Karpas-422 (cell line): ENCODE results near the gene DDX20. TPM values are rescaled to one million over a fixed set of nuclear protein-coding genes. Genes with fewer than 3 reads are reported as not detected.

Source experiments
- DNase-seq: peaks from one replicate; pipeline ENCODE4 v3.0.0-alpha.2; 2015
- H2AFZ ChIP-seq: fragments of 200-600 bp; sonication (generic); 2 replicates; pipeline ENCODE4 v1.6.1; 2014; ENCODE audit warnings: antibody characterized with exemption, low read length, mixed read lengths
- H3K27ac ChIP-seq: fragments of 200-600 bp; sonication (generic); 2 replicates; pipeline ENCODE4 v1.5.1; 2014; ENCODE audit warnings: mild to moderate bottlenecking, low read length, moderate library complexity
- H3K27me3 ChIP-seq: fragments of 200-600 bp; sonication (generic); 2 replicates; pipeline ENCODE4 v1.6.1; 2014; ENCODE audit warnings: low read length, mixed read lengths
- H3K36me3 ChIP-seq: fragments of 200-600 bp; sonication (generic); 2 replicates; pipeline ENCODE4 v1.6.1; 2014; ENCODE audit warnings: low read length, mixed read lengths; ENCODE audit not compliant: insufficient read depth
- H3K4me1 ChIP-seq: fragments of 200-600 bp; sonication (generic); 2 replicates; pipeline ENCODE4 v1.6.1; 2014; ENCODE audit warnings: mild to moderate bottlenecking, low read length, mixed read lengths
- H3K4me2 ChIP-seq: fragments of 200-600 bp; sonication (generic); 2 replicates; pipeline ENCODE4 v1.6.1; 2014; ENCODE audit warnings: low read length, low read depth, mild to moderate bottlenecking; ENCODE audit not compliant: poor library complexity, severe bottlenecking
- H3K4me3 ChIP-seq: fragments of 200-600 bp; sonication (generic); 2 replicates; pipeline ENCODE4 v1.5.1; 2014; ENCODE audit warnings: mild to moderate bottlenecking, antibody characterized with exemption, low read length, mixed read lengths
- H3K79me2 ChIP-seq: fragments of 200-600 bp; sonication (generic); 2 replicates; pipeline ENCODE4 v1.6.1; 2014; ENCODE audit warnings: mild to moderate bottlenecking, low read length, mixed read lengths
- H3K9ac ChIP-seq: fragments of 200-600 bp; sonication (generic); 2 replicates; pipeline ENCODE4 v1.6.0; 2014; ENCODE audit warnings: low read length
- H3K9me2 ChIP-seq: fragments of 200-600 bp; sonication (generic), shearing (Covaris generic); replicated peaks from 2 replicates; pipeline ENCODE4 v1.6.0; 2014; ENCODE audit warnings: mild to moderate bottlenecking, low read length, moderate library complexity; ENCODE audit not compliant: insufficient read depth
- H3K9me3 ChIP-seq: fragments of 300-700, 200-600 bp; sonication (generic); 2 replicates; pipeline ENCODE4 v1.6.1; 2014; ENCODE audit warnings: low read length, mixed read lengths
- H4K20me1 ChIP-seq: fragments of 200-600 bp; sonication (generic); 2 replicates; pipeline ENCODE4 v1.6.1; 2014; ENCODE audit warnings: mild to moderate bottlenecking, antibody characterized with exemption, low read length, low read depth; ENCODE audit not compliant: insufficient read depth
- total RNA-seq: library from RNA; depleted of rRNA; stranded (reverse); fragments of >200 nt; shearing (Covaris generic); gene quantifications from 2 replicates; pipeline ENCODE4 v1.2.3, GENCODE V29; 2014; ENCODE audit warnings: low replicate concordance

DDX20 gene
- total RNA-seq, 1 experiment from 2014 or later = 33.3 TPM

- no peak for DNase-seq
Measured at GRCh38 chr1:111729946-111730681, 25.6 kb upstream of the DDX20 start.

GRCh38 chr1:111730706-111731105 lies 25.0 kb upstream of the DDX20 start:
- H3K9me3 ChIP-seq = no peaks in the 10 kb centered on the region
- H2AFZ ChIP-seq = no peak overlapping the region
- H3K9me2 ChIP-seq = no peaks in the 10 kb centered on the region
- no peak overlapping the region for H3K9ac ChIP-seq
- H3K36me3 ChIP-seq = no peaks in the 10 kb centered on the region
- no peaks in the 10 kb centered on the region; the same call in 1 of the 2 replicates for H4K20me1 ChIP-seq
- no peaks in the 10 kb centered on the region for H3K79me2 ChIP-seq
- no peak overlapping the region for H3K4me2 ChIP-seq
- DNase-seq = no peak
- no peaks in the 10 kb centered on the region for H3K27me3 ChIP-seq
- H3K4me3 ChIP-seq = no peak overlapping the region
- no peak overlapping the region for H3K27ac ChIP-seq
- no peaks in the 10 kb centered on the region for H3K4me1 ChIP-seq

More at GRCh38 chr1:111729946-111730681, 25.6 kb upstream of the DDX20 start:
- Histone ChIP-seq H3K4me2 (no peak overlapping the region), H3K4me1 (no peaks in the 10 kb centered on the region), H3K79me2 (no peaks in the 10 kb centered on the region), H3K9ac (no peak overlapping the region), H3K4me3 (no peak overlapping the region), H3K27ac (no peak overlapping the region), H2AFZ (no peak overlapping the region), H3K36me3 (no peaks in the 10 kb centered on the region), H3K27me3 (no peaks in the 10 kb centered on the region), H3K9me3 (no peaks in the 10 kb centered on the region), H4K20me1 (no peaks in the 10 kb centered on the region), H3K9me2 (no peaks in the 10 kb centered on the region)

GRCh38 chr1:111731956-111732355 lies 23.7 kb upstream of the DDX20 start:
- H3K79me2 ChIP-seq = no peaks in the 10 kb centered on the region
- peaks cover 7% of the 10 kb centered on the region; the same call in 1 of the 2 replicates for H4K20me1 ChIP-seq
- H3K36me3 ChIP-seq = no peaks in the 10 kb centered on the region
- peaks cover 5% of the 10 kb centered on the region for H3K4me1 ChIP-seq
- DNase-seq = no peak
- no peak overlapping the region for H3K9ac ChIP-seq
- H3K9me2 ChIP-seq = no peaks in the 10 kb centered on the region
- H2AFZ ChIP-seq = no peak overlapping the region
- H3K4me2 ChIP-seq = no peak overlapping the region
- no peak overlapping the region for H3K27ac ChIP-seq
- no peak overlapping the region for H3K4me3 ChIP-seq
- H3K9me3 ChIP-seq = no peaks in the 10 kb centered on the region
- H3K27me3 ChIP-seq = no peaks in the 10 kb centered on the region

- no peak for DNase-seq
- H3K27me3 ChIP-seq = no peaks in the 10 kb centered on the region
- no peak overlapping the region for H3K4me3 ChIP-seq
- no peaks in the 10 kb centered on the region for H3K36me3 ChIP-seq
- H3K4me1 ChIP-seq = peaks cover 13% of the 10 kb centered on the region
- no peaks in the 10 kb centered on the region for H3K79me2 ChIP-seq
- H2AFZ ChIP-seq = no peak overlapping the region
- H3K9me2 ChIP-seq = no peaks in the 10 kb centered on the region
- H3K27ac ChIP-seq = no peak overlapping the region
- H3K9ac ChIP-seq = no peak overlapping the region
- H4K20me1 ChIP-seq = peaks cover 12% of the 10 kb centered on the region; the same call in 1 of the 2 replicates
- H3K9me3 ChIP-seq = no peaks in the 10 kb centered on the region
- no peak overlapping the region for H3K4me2 ChIP-seq
Measured at GRCh38 chr1:111732718-111733117, 23.0 kb upstream of the DDX20 start.

- Histone ChIP-seq H3K9me2 (no peaks in the 10 kb centered on the region), H3K9ac (no peak overlapping the region), H3K27me3 (no peaks in the 10 kb centered on the region), H3K9me3 (no peaks in the 10 kb centered on the region), H3K4me1 (peaks cover 20% of the 10 kb centered on the region), H3K4me2 (no peak overlapping the region), H4K20me1 (peaks cover 12% of the 10 kb centered on the region; the same call in 1 of the 2 replicates), H3K27ac (no peak overlapping the region), H3K79me2 (no peaks in the 10 kb centered on the region), H3K36me3 (no peaks in the 10 kb centered on the region), H2AFZ (no peak overlapping the region), H3K4me3 (no peak overlapping the region)
- DNase-seq = no peak
Measured at GRCh38 chr1:111733183-111733991, 22.3 kb upstream of the DDX20 start.

- no peak for DNase-seq
- no peak overlapping the region for H2AFZ ChIP-seq
- no peaks in the 10 kb centered on the region for H3K79me2 ChIP-seq
- no peak overlapping the region for H3K27ac ChIP-seq
- H3K4me3 ChIP-seq = no peak overlapping the region
- peaks cover 22% of the 10 kb centered on the region for H3K4me1 ChIP-seq
- no peaks in the 10 kb centered on the region for H3K36me3 ChIP-seq
- H3K27me3 ChIP-seq = no peaks in the 10 kb centered on the region
- no peak overlapping the region for H3K4me2 ChIP-seq
- H4K20me1 ChIP-seq = peaks cover 12% of the 10 kb centered on the region; the same call in 1 of the 2 replicates
- H3K9ac ChIP-seq = no peak overlapping the region
- no peaks in the 10 kb centered on the region for H3K9me2 ChIP-seq
- H3K9me3 ChIP-seq = no peaks in the 10 kb centered on the region
Measured at GRCh38 chr1:111733992-111734341, 21.7 kb upstream of the DDX20 start.

GRCh38 chr1:111734426-111734825 lies 21.3 kb upstream of the DDX20 start:
- Histone ChIP-seq H3K4me2 (no peak overlapping the region), H3K9me2 (no peaks in the 10 kb centered on the region), H3K9ac (no peak overlapping the region)

GRCh38 chr1:111734856-111735255 lies 20.8 kb upstream of the DDX20 start:
- no peaks in the 10 kb centered on the region for H3K9me3 ChIP-seq
- no peak overlapping the region for H3K4me3 ChIP-seq
- H3K4me1 ChIP-seq = peaks cover 27% of the 10 kb centered on the region
- no peaks in the 10 kb centered on the region for H3K79me2 ChIP-seq
- H3K9ac ChIP-seq = no peak overlapping the region
- H4K20me1 ChIP-seq = peaks cover 12% of the 10 kb centered on the region; the same call in 1 of the 2 replicates
- H2AFZ ChIP-seq = no peak overlapping the region
- no peak overlapping the region for H3K4me2 ChIP-seq
- H3K27ac ChIP-seq = no peak overlapping the region
- H3K27me3 ChIP-seq = no peaks in the 10 kb centered on the region
- no peaks in the 10 kb centered on the region for H3K9me2 ChIP-seq
- no peaks in the 10 kb centered on the region for H3K36me3 ChIP-seq
- no peak for DNase-seq

More at GRCh38 chr1:111734426-111734825, 21.3 kb upstream of the DDX20 start:
- Histone ChIP-seq H3K36me3 (no peaks in the 10 kb centered on the region), H3K27me3 (no peaks in the 10 kb centered on the region), H3K4me3 (no peak overlapping the region), H3K9me3 (no peaks in the 10 kb centered on the region), H2AFZ (no peak overlapping the region), H3K27ac (no peak overlapping the region), H4K20me1 (peaks cover 12% of the 10 kb centered on the region; the same call in 1 of the 2 replicates), H3K4me1 (peaks cover 23% of the 10 kb centered on the region), H3K79me2 (no peaks in the 10 kb centered on the region)
- no peak for DNase-seq
